SK-N-SH (cell line): Measurements from ENCODE around the gene HMGCL. TPM values are rescaled to one million over a fixed set of nuclear protein-coding genes. Genes with fewer than 3 reads are reported as not detected.

Experiments used
- CTCF ChIA-PET: fragments of 300-600, 350-600 bp; formaldehyde crosslinking; extraction: SDS; loops from one replicate; lab custom pipeline; 2021; lab: Yijun Ruan, JAX
- POLR2A ChIA-PET: fragments of 350-600 bp; sonication (Branson Sonifier 250); formaldehyde crosslinking; extraction: SDS; loops from one replicate; lab custom pipeline; 2020; ENCODE audit warnings: antibody characterized with exemption, inconsistent platforms; lab: Yijun Ruan, JAX
- DNase-seq: peaks from one replicate; pipeline ENCODE4 v3.0.0; 2012
- H2AFZ ChIP-seq: fragments of 200-600 bp; sonication (generic); 2 replicates; pipeline ENCODE4 v1.8.1; 2016; ENCODE audit warnings: antibody characterized with exemption, mild to moderate bottlenecking, low read depth
- H3F3A ChIP-seq: fragments of 200-600 bp; sonication (generic); replicated peaks from 2 replicates; pipeline ENCODE3; 2016; ENCODE audit warnings: antibody characterized with exemption, mild to moderate bottlenecking; ENCODE audit not compliant: insufficient read depth
- H3K27ac ChIP-seq, 2 experiments: fragments of 200-500 bp in 1 of 2; fragments of 200-600 bp in 1 of 2; sonication (Bioruptor generic) in 1 of 2; sonication (generic), shearing (Covaris generic) in 1 of 2; 2 replicates each; pipeline versions ENCODE4 v1.5.1 to v1.6.1; 2014 to 2016; ENCODE audit warnings: low read depth in 2 of 2, inconsistent platforms in 1 of 2, low read length in 1 of 2, mild to moderate bottlenecking in 1 of 2, mixed read lengths in 1 of 2
- H3K27me3 ChIP-seq: fragments of 200-600 bp; sonication (generic), shearing (Covaris generic); 2 replicates; pipeline ENCODE4 v1.6.1; 2016; ENCODE audit warnings: mixed run types; ENCODE audit not compliant: insufficient read depth
- H3K36me3 ChIP-seq, 2 experiments: fragments of 200-500 bp in 1 of 2; fragments of 200-600 bp in 1 of 2; sonication (Bioruptor generic) in 1 of 2; sonication (generic) in 1 of 2; replicated peaks in 1 of 2; 2 replicates each; pipeline versions ENCODE3 to v1.5.1; 2014 to 2016; ENCODE audit warnings: low read length in 1 of 2, mild to moderate bottlenecking in 1 of 2; ENCODE audit not compliant: insufficient read depth in 2 of 2, control insufficient read depth in 1 of 2
- H3K4me1 ChIP-seq, 2 experiments: fragments of 200-500 bp in 1 of 2; fragments of 200-600 bp in 1 of 2; sonication (Bioruptor generic) in 1 of 2; sonication (generic), shearing (Covaris generic) in 1 of 2; 2 replicates each; pipeline versions ENCODE4 v1.5.1 to v1.6.1; 2014 to 2016; ENCODE audit warnings: low read depth in 1 of 2, low read length in 1 of 2, mixed run types in 1 of 2; ENCODE audit not compliant: insufficient read depth in 2 of 2, control insufficient read depth in 1 of 2
- H3K4me2 ChIP-seq: fragments of 200-600 bp; sonication (generic), shearing (Covaris generic); 2 replicates; pipeline ENCODE4 v1.6.1; 2017; ENCODE audit warnings: mixed run types
- H3K4me3 ChIP-seq, 2 experiments: fragments of 200-500 bp in 1 of 2; fragments of 200-600 bp in 1 of 2; sonication (Bioruptor generic) in 1 of 2; sonication (generic), shearing (Covaris generic) in 1 of 2; 2 replicates each; pipeline versions ENCODE4 v1.5.1 to v1.8.1; 2014 to 2016; ENCODE audit warnings: low read depth in 2 of 2, inconsistent platforms in 1 of 2, low read length in 1 of 2, mild to moderate bottlenecking in 1 of 2, mixed read lengths in 1 of 2, moderate library complexity in 1 of 2
- H3K79me2 ChIP-seq: fragments of 200-600 bp; sonication (generic); 2 replicates; pipeline ENCODE4 v1.8.1; 2017; ENCODE audit warnings: mild to moderate bottlenecking; ENCODE audit not compliant: insufficient read depth
- H3K9ac ChIP-seq: fragments of 200-600 bp; sonication (generic); 2 replicates; pipeline ENCODE4 v1.6.1; 2017; ENCODE audit warnings: mixed run types
- H3K9me2 ChIP-seq: fragments of 200-600 bp; sonication (generic); 2 replicates; pipeline ENCODE4 v1.6.1; 2017; ENCODE audit warnings: mixed run types
- H3K9me3 ChIP-seq: fragments of 200-600 bp; sonication (generic); 2 replicates; pipeline ENCODE4 v1.6.1; 2017; ENCODE audit warnings: mixed run types, mild to moderate bottlenecking, moderate library complexity
- H4K20me1 ChIP-seq: fragments of 200-600 bp; sonication (generic); 2 replicates; pipeline ENCODE4 v1.6.1; 2017; ENCODE audit warnings: mild to moderate bottlenecking, mixed run types; ENCODE audit not compliant: insufficient read depth
- RCOR1 ChIP-seq: fragments of 150-350 bp; IDR thresholded peaks from 2 replicates; pipeline ENCODE4 v1.6.1; 2017; ENCODE audit warnings: antibody characterized with exemption, low read length
- WGBS: methylation state at CpG from one replicate; pipeline ENCODE4 v1.1.6; 2017; ENCODE audit warnings: low lambda C conversion rate; 5-methylcytosine and 5-hydroxymethylcytosine counted together
- polyA plus RNA-seq, 3 experiments: library from polyadenylated mRNA; depleted of rRNA; stranded (reverse); fragments of >200 nt; gene quantifications; 2 replicates each; pipeline ENCODE4 v1.2.3, GENCODE V29; 2012

HMGCL gene
- polyA plus RNA-seq, 1 of the 3 experiments (the other 2 are of a cell fraction): 28.2 TPM

- DNase-seq: no peak
- no peaks in the 10 kb centered on the region for H3K9me2 ChIP-seq
- no peak overlapping the region for H3K27ac ChIP-seq
- TF ChIP-seq RCOR1: no peak
- H3K9me3 ChIP-seq: no peaks in the 10 kb centered on the region
- H3K4me2 ChIP-seq: no peak overlapping the region
- POLR2A ChIA-PET: no interaction called here
- no peak overlapping the region for H3K9ac ChIP-seq
- peaks cover 38% of the 10 kb centered on the region for H4K20me1 ChIP-seq
- H3K36me3 ChIP-seq: peaks cover 83 to 85% of the 10 kb centered on the region in 2 experiments
- CTCF ChIA-PET: interaction anchor here (1.0 to 4.0 kb wide), 6 partner anchors 10 to 256 kb away, joined by 4 to 12 read pairs (median 5); partner anchors contain the start of gene ELOA
- H2AFZ ChIP-seq: no peak overlapping the region
- H3F3A ChIP-seq: peaks cover 8% of the 10 kb centered on the region
- H3K4me1 ChIP-seq: peaks cover 0 to 10% of the 10 kb centered on the region in 2 experiments; a peak in 1 of 4 replicates
- no peak overlapping the region for H3K4me3 ChIP-seq
- peaks cover 59% of the 10 kb centered on the region for H3K79me2 ChIP-seq
- WGBS: 73% methylated on average over 1 of the region's 1 CpG
- H3K27me3 ChIP-seq: no peaks in the 10 kb centered on the region
These were observed 72.3 kb downstream of the HMGCL start for GRCh38 chr1:23752909-23753308.

Other genes starting within 250 kb of the HMGCL start
- gene RPL11, start 133.6 kb downstream of the HMGCL start, polyA plus RNA-seq (2012; rRNA removed): 2,231 and 2,255 TPM in 2 replicates
- 14.5 and 17.7 TPM in 2 replicates for gene ELOA, start 82.0 kb downstream of the HMGCL start, polyA plus RNA-seq (2012; rRNA removed)
- 36.3 and 41.8 TPM in 2 replicates for gene PITHD1, start 47.0 kb downstream of the HMGCL start, polyA plus RNA-seq (2012; rRNA removed)
- 109 and 135 TPM in 2 replicates for gene LYPLA2, start 34.3 kb downstream of the HMGCL start, polyA plus RNA-seq (2012; rRNA removed)
- 71.7 and 76.0 TPM in 2 replicates for gene GALE, start 24.7 kb downstream of the HMGCL start, polyA plus RNA-seq (2012; rRNA removed)
- gene FUCA1, start 42.9 kb upstream of the HMGCL start, polyA plus RNA-seq (2012; rRNA removed): 31.9 and 35.2 TPM in 2 replicates
- gene CNR2, start 87.9 kb upstream of the HMGCL start, polyA plus RNA-seq (2012; rRNA removed): not detected in 2 replicates
- 43.8 and 55.2 TPM in 2 replicates for gene PNRC2, start 134.4 kb upstream of the HMGCL start, polyA plus RNA-seq (2012; rRNA removed)
- gene SRSF10, start 154.9 kb upstream of the HMGCL start, polyA plus RNA-seq (2012; rRNA removed): 79.8 and 81.8 TPM in 2 replicates